Adipocyte (in vitro differentiated cells): ENCODE measurements around the gene MEF2D.

Source experiments
- DNase-seq: peaks from one replicate; pipeline ENCODE4 v3.0.0-alpha.2; 2015; ENCODE audit warnings: low read depth
- H3K27me3 ChIP-seq: replicated peaks from 2 replicates; pipeline ENCODE4 v1.7.0; 2013; ENCODE audit warnings: mild to moderate bottlenecking, low read length, moderate library complexity; ENCODE audit not compliant: control insufficient read depth, insufficient read depth
- H3K36me3 ChIP-seq: 2 replicates; pipeline ENCODE4 v1.7.0; 2013; ENCODE audit warnings: low read length, mild to moderate bottlenecking, moderate library complexity; ENCODE audit not compliant: control insufficient read depth, insufficient read depth, severe bottlenecking
- H3K4me1 ChIP-seq: 2 replicates; pipeline ENCODE4 v1.7.0; 2013; ENCODE audit warnings: mild to moderate bottlenecking, low read length, moderate library complexity; ENCODE audit not compliant: control insufficient read depth, insufficient read depth
- H3K4me3 ChIP-seq: 2 replicates; pipeline ENCODE4 v1.7.0; 2013; ENCODE audit warnings: mild to moderate bottlenecking, low read length, moderate library complexity
- H3K9ac ChIP-seq: 2 replicates; pipeline ENCODE4 v1.7.0; 2013; ENCODE audit warnings: mild to moderate bottlenecking, low read length, moderate library complexity
- H3K9me3 ChIP-seq: 2 replicates; pipeline ENCODE4 v1.7.0; 2013; ENCODE audit warnings: mild to moderate bottlenecking, low read length, moderate library complexity; ENCODE audit not compliant: control insufficient read depth

Gene MEF2D

GRCh38 chr1:156435545-156436140 lies 64.9 kb downstream of the MEF2D start:
- Histone ChIP-seq H3K4me3 (peak overlapping the region; percentile 56), H3K9me3 (no peaks in the 10 kb centered on the region)
- no peak for DNase-seq

GRCh38 chr1:156434989-156435544 lies 65.5 kb downstream of the MEF2D start:
- DNase-seq, result no peak
- peaks cover 3% of the 10 kb centered on the region for H3K4me1 ChIP-seq
- H3K9ac ChIP-seq, result no peak overlapping the region
- H3K27me3 ChIP-seq, result peaks cover 88% of the 10 kb centered on the region
- H3K9me3 ChIP-seq, result no peaks in the 10 kb centered on the region
- H3K36me3 ChIP-seq, result no peaks in the 10 kb centered on the region
- no peak overlapping the region for H3K4me3 ChIP-seq

More at GRCh38 chr1:156435545-156436140, 64.9 kb downstream of the MEF2D start:
- Histone ChIP-seq H3K4me1 (peaks cover 3% of the 10 kb centered on the region), H3K36me3 (no peaks in the 10 kb centered on the region), H3K27me3 (peaks cover 89% of the 10 kb centered on the region), H3K9ac (no peak overlapping the region)

GRCh38 chr1:156433602-156434001 lies 67.0 kb downstream of the MEF2D start:
- Histone ChIP-seq H3K4me1 (peaks cover 3% of the 10 kb centered on the region), H3K9ac (no peak overlapping the region), H3K9me3 (no peaks in the 10 kb centered on the region), H3K27me3 (peaks cover 88% of the 10 kb centered on the region), H3K4me3 (no peak overlapping the region), H3K36me3 (no peaks in the 10 kb centered on the region)
- no peak for DNase-seq

- peaks cover 88% of the 10 kb centered on the region for H3K27me3 ChIP-seq
- H3K4me1 ChIP-seq, result peaks cover 3% of the 10 kb centered on the region
- no peaks in the 10 kb centered on the region for H3K36me3 ChIP-seq
- no peak for DNase-seq
- H3K9ac ChIP-seq, result no peak overlapping the region
- no peaks in the 10 kb centered on the region for H3K9me3 ChIP-seq
- H3K4me3 ChIP-seq, result no peak overlapping the region
Observed at GRCh38 chr1:156433032-156433431, 67.5 kb downstream of the MEF2D start.

- DNase-seq, result no peak
Observed at GRCh38 chr1:156432669-156433018, 67.9 kb downstream of the MEF2D start.

GRCh38 chr1:156431769-156432668 lies 68.6 kb downstream of the MEF2D start:
- Histone ChIP-seq H3K27me3 (peaks cover 88% of the 10 kb centered on the region), H3K4me1 (peaks cover 3% of the 10 kb centered on the region), H3K9ac (no peak overlapping the region), H3K9me3 (no peaks in the 10 kb centered on the region), H3K36me3 (no peaks in the 10 kb centered on the region), H3K4me3 (no peak overlapping the region)
- DNase-seq, result no peak

More at GRCh38 chr1:156432669-156433018, 67.9 kb downstream of the MEF2D start:
- no peak overlapping the region for H3K9ac ChIP-seq
- H3K4me1 ChIP-seq, result peaks cover 3% of the 10 kb centered on the region
- H3K9me3 ChIP-seq, result no peaks in the 10 kb centered on the region
- no peak overlapping the region for H3K4me3 ChIP-seq
- peaks cover 88% of the 10 kb centered on the region for H3K27me3 ChIP-seq
- no peaks in the 10 kb centered on the region for H3K36me3 ChIP-seq

- Histone ChIP-seq H3K27me3 (peaks cover 88% of the 10 kb centered on the region), H3K36me3 (no peaks in the 10 kb centered on the region), H3K9ac (no peak overlapping the region), H3K4me3 (no peak overlapping the region), H3K4me1 (peaks cover 3% of the 10 kb centered on the region), H3K9me3 (no peaks in the 10 kb centered on the region)
- DNase-seq, result no peak
Observed at GRCh38 chr1:156431366-156431765, 69.2 kb downstream of the MEF2D start.

GRCh38 chr1:156430866-156431265 lies 69.7 kb downstream of the MEF2D start:
- Histone ChIP-seq H3K4me3 (no peak overlapping the region), H3K36me3 (no peaks in the 10 kb centered on the region), H3K4me1 (peaks cover 3% of the 10 kb centered on the region), H3K9me3 (no peaks in the 10 kb centered on the region), H3K9ac (no peak overlapping the region), H3K27me3 (peaks cover 90% of the 10 kb centered on the region)
- no peak for DNase-seq

GRCh38 chr1:156430303-156430702 lies 70.3 kb downstream of the MEF2D start:
- Histone ChIP-seq H3K36me3 (no peaks in the 10 kb centered on the region), H3K9me3 (no peaks in the 10 kb centered on the region), H3K27me3 (peaks cover 93% of the 10 kb centered on the region), H3K9ac (no peak overlapping the region), H3K4me1 (no peaks in the 10 kb centered on the region), H3K4me3 (no peak overlapping the region)
- no peak for DNase-seq

GRCh38 chr1:156429313-156430060 lies 71.1 kb downstream of the MEF2D start:
- H3K36me3 ChIP-seq, result no peaks in the 10 kb centered on the region
- no peaks in the 10 kb centered on the region for H3K4me1 ChIP-seq
- DNase-seq, result no peak
- no peak overlapping the region for H3K9ac ChIP-seq
- no peak overlapping the region for H3K4me3 ChIP-seq
- H3K27me3 ChIP-seq, result peaks cover 93% of the 10 kb centered on the region
- H3K9me3 ChIP-seq, result no peaks in the 10 kb centered on the region

GRCh38 chr1:156428746-156429288 lies 71.8 kb downstream of the MEF2D start:
- no peak overlapping the region for H3K4me3 ChIP-seq

More at GRCh38 chr1:156428746-156429288, 71.8 kb downstream of the MEF2D start:
- no peak overlapping the region for H3K9ac ChIP-seq
- DNase-seq, result no peak
- peaks cover 93% of the 10 kb centered on the region for H3K27me3 ChIP-seq
- no peaks in the 10 kb centered on the region for H3K9me3 ChIP-seq
- no peaks in the 10 kb centered on the region for H3K4me1 ChIP-seq
- no peaks in the 10 kb centered on the region for H3K36me3 ChIP-seq
